OCI-LY7 (cell line): ENCODE measurements around the gene ALG10.

Experiments
- CTCF ChIP-seq: fragments of 200-600 bp; sonication (generic); conservative IDR thresholded peaks from 2 replicates; pipeline ENCODE4 v1.5.1; 2014; ENCODE audit warnings: mild to moderate bottlenecking, antibody characterized with exemption, low read length, moderate library complexity, mixed read lengths
- EZH2phosphoT487 ChIP-seq: fragments of 200-600 bp; sonication (generic); IDR thresholded peaks from 2 replicates; pipeline ENCODE4 v1.6.1; 2018; ENCODE audit warnings: low read depth, borderline replicate concordance, mild to moderate bottlenecking, mixed run types, antibody characterized with exemption, low read length, moderate library complexity, mixed read lengths

GRCh38 chr12:33988913-33989312 lies 33.4 kb upstream of the ALG10 start:
- TF ChIP-seq CTCF (no peak), EZH2phosphoT487 (no peak)
